Subcutaneous abdominal adipose tissue (tissue), 5 donors: Measurements from ENCODE around the gene ECI2.

Experiments
- H3K27ac ChIP-seq: one replicate; pipeline ENCODE4 v1.7.0; 2013; ENCODE audit warnings: low read depth, mild to moderate bottlenecking, inconsistent platforms, low read length, moderate library complexity
- H3K27me3 ChIP-seq, 5 donors: one replicate each; pipeline ENCODE4 v1.7.0; 2013; ENCODE audit warnings: low read length in 5 of 5, inconsistent platforms in 1 of 5; ENCODE audit not compliant: control insufficient read depth in 5 of 5, insufficient read depth in 4 of 5
- H3K36me3 ChIP-seq, 5 donors: one replicate each; pipeline ENCODE4 v1.7.0; 2013; ENCODE audit warnings: low read length in 5 of 5; ENCODE audit not compliant: control insufficient read depth in 5 of 5, insufficient read depth in 5 of 5
- H3K4me1 ChIP-seq, 5 donors: one replicate each; pipeline ENCODE4 v1.7.0; 2013; ENCODE audit warnings: low read length in 5 of 5, mild to moderate bottlenecking in 3 of 5, moderate library complexity in 1 of 5; ENCODE audit not compliant: control insufficient read depth in 5 of 5, insufficient read depth in 5 of 5
- H3K4me3 ChIP-seq, 5 donors: one replicate each; pipeline ENCODE4 v1.7.0; 2013; ENCODE audit warnings: low read length in 5 of 5, low read depth in 1 of 5
- H3K9ac ChIP-seq, 5 donors: one replicate each; pipeline ENCODE4 v1.7.0; 2013; ENCODE audit warnings: low read length in 5 of 5, mild to moderate bottlenecking in 4 of 5, moderate library complexity in 3 of 5
- H3K9me3 ChIP-seq, 5 donors: one replicate each; pipeline ENCODE4 v1.7.0; 2013; ENCODE audit warnings: low read length in 5 of 5; ENCODE audit not compliant: control insufficient read depth in 5 of 5
- donor health status: healthy.
- donor health status: healthy.
- donor health status: healthy.
- donor health status: healthy.
- donor health status: healthy.

ECI2 gene, protein sequence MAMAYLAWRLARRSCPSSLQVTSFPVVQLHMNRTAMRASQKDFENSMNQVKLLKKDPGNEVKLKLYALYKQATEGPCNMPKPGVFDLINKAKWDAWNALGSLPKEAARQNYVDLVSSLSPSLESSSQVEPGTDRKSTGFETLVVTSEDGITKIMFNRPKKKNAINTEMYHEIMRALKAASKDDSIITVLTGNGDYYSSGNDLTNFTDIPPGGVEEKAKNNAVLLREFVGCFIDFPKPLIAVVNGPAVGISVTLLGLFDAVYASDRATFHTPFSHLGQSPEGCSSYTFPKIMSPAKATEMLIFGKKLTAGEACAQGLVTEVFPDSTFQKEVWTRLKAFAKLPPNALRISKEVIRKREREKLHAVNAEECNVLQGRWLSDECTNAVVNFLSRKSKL

DNA sequence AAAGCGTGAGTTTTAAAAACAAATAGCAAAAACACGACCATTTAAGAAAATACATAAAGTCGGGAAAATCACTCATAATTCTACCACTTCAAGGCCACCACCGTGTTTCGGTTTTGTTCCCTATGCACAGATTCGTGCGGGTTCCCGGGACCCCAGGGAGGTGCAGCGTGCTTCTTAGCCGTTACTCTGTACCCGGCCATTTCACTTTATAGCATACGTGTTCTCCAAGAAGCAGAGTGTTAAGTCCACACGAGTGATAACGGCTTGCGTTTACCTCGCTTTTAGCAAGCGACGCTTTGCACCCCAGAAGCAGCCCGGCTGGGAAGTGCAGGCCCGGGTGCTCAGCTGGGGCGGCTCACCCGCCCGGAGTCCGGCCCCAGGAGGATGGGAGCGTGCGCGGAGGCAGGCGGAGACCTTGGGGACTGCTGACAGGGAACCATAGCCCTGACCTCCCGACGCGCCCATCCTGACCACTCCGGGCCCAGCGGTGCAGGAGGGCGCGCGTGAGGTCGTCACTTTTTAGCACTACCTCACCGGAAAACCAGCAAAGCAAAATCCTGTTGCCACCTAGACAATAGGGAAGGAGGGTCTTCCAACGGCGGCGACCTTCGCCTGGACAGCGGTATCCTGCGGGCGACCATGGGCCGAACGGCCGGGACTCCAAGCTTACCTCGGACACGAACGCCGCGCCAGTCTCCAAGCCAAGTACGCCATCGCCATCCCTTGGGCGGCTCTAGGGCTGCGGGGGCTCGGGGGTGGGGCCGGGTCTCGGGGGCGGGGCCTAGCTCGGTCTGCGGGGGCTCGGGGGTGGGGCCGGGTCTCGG lies at the start of gene ECI2:
TSS of gene ECI2 (minus strand) at position 735 of the 824 bp plus-strand sequence. CDS start at position 720, 15 bp downstream.
- peak within 1 kb of the TSS; percentile 87 to 97 (median 94) for H3K4me3 ChIP-seq
- peak within 1 kb of the TSS; percentile 83 for H3K27ac ChIP-seq
- H3K9ac ChIP-seq = peak within 1 kb of the TSS; percentile 48 to 87 (median 82)
- no peaks in the 10 kb centered on the region for H3K9me3 ChIP-seq
- no peaks in the 10 kb centered on the region for H3K27me3 ChIP-seq
- peaks cover 4 to 26% (median 23%) of the 10 kb centered on the region in 5 donors for H3K4me1 ChIP-seq
- H3K36me3 ChIP-seq = peaks cover 6 to 16% (median 13%) of the 10 kb centered on the region in 5 donors

- H3K9me3 ChIP-seq = peaks cover 0 to 4% (median 0%) of the 10 kb centered on the region in 5 donors
These were observed 45.4 kb upstream of the ECI2 start for GRCh38 chr6:4180652-4181255.

GRCh38 chr6:4179960-4180651 lies 44.7 kb upstream of the ECI2 start:
- H3K27me3 ChIP-seq = no peaks in the 10 kb centered on the region
- peaks cover 0 to 4% (median 0%) of the 10 kb centered on the region in 5 donors for H3K4me1 ChIP-seq
- H3K4me3 ChIP-seq = no peak overlapping the region
- H3K27ac ChIP-seq = no peak overlapping the region
- no peaks in the 10 kb centered on the region for H3K36me3 ChIP-seq
- peaks cover 0 to 2% (median 0%) of the 10 kb centered on the region in 5 donors for H3K9me3 ChIP-seq
- no peak overlapping the region for H3K9ac ChIP-seq

More at GRCh38 chr6:4180652-4181255, 45.4 kb upstream of the ECI2 start:
- no peaks in the 10 kb centered on the region for H3K36me3 ChIP-seq
- no peak overlapping the region for H3K27ac ChIP-seq
- peaks cover 0 to 4% (median 0%) of the 10 kb centered on the region in 5 donors for H3K4me1 ChIP-seq
- H3K27me3 ChIP-seq = no peaks in the 10 kb centered on the region
- no peak overlapping the region for H3K9ac ChIP-seq
- H3K4me3 ChIP-seq = no peak overlapping the region

GRCh38 chr6:4178737-4179333 lies 43.5 kb upstream of the ECI2 start:
- Histone ChIP-seq H3K4me1 (peaks cover 0 to 4% (median 0%) of the 10 kb centered on the region in 5 donors), H3K9ac (no peak overlapping the region), H3K27ac (no peak overlapping the region), H3K27me3 (no peaks in the 10 kb centered on the region), H3K36me3 (no peaks in the 10 kb centered on the region), H3K9me3 (no peaks in the 10 kb centered on the region), H3K4me3 (no peak overlapping the region)

DNA sequence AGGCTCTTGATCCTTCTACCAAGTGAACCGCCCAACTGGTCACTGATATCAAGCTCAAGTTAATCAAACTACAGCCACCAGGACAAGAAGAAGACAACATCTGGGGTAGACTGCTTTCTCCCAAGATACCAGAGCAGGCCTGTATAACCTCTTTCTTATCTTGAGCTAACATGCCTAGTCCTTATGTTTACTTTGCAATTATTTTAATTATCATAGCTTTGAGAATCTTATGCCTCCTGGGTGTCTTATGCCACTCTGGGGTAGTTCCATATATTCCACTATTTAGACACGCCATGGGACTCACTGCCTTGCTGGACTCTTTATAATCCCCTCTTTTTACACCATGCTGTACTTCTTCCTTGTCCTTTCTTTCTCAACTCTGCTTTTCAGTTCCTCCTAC lies 41.5 kb upstream of the ECI2 start:
- Histone ChIP-seq H3K9me3 (no peaks in the 10 kb centered on the region), H3K9ac (no peak overlapping the region), H3K4me1 (peaks cover 0 to 4% (median 0%) of the 10 kb centered on the region in 5 donors), H3K27ac (no peak overlapping the region), H3K27me3 (no peaks in the 10 kb centered on the region), H3K4me3 (no peak overlapping the region), H3K36me3 (no peaks in the 10 kb centered on the region)

- Histone ChIP-seq H3K9me3 (no peaks in the 10 kb centered on the region), H3K27me3 (no peaks in the 10 kb centered on the region), H3K4me3 (no peak overlapping the region), H3K4me1 (no peaks in the 10 kb centered on the region), H3K27ac (no peak overlapping the region), H3K9ac (no peak overlapping the region), H3K36me3 (no peaks in the 10 kb centered on the region)
These were observed 38.7 kb upstream of the ECI2 start for GRCh38 chr6:4174042-4174441.

DNA sequence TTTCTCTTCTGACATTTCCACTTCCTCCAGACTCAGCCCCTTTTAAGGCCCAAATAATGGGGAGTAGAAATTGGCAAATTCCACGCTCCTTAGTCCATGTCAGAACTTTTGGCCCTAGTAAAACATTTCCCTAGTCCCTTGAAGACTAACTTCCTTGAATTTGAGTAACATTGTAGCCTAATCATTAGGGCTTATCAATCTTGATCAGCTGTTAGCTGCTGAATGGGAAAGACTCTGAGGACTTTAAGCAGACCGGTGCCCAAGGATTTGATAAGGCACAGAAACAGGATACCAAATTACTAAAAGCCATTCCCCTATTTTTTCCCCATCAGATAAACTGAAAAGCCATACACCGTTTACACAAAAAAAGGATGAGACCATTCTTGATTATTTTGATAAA lies 37.0 kb upstream of the ECI2 start:
- no peaks in the 10 kb centered on the region for H3K36me3 ChIP-seq
- H3K27me3 ChIP-seq = no peaks in the 10 kb centered on the region
- H3K27ac ChIP-seq = no peak overlapping the region
- peaks cover 0 to 3% (median 0%) of the 10 kb centered on the region in 5 donors for H3K9me3 ChIP-seq
- H3K9ac ChIP-seq = no peak overlapping the region
- no peaks in the 10 kb centered on the region for H3K4me1 ChIP-seq
- no peak overlapping the region for H3K4me3 ChIP-seq

- Histone ChIP-seq H3K9me3 (peaks cover 0 to 3% (median 0%) of the 10 kb centered on the region in 5 donors), H3K4me3 (no peak overlapping the region), H3K27ac (no peak overlapping the region), H3K27me3 (no peaks in the 10 kb centered on the region), H3K9ac (no peak overlapping the region), H3K36me3 (no peaks in the 10 kb centered on the region), H3K4me1 (no peaks in the 10 kb centered on the region)
These were observed 34.9 kb upstream of the ECI2 start for GRCh38 chr6:4170297-4170696.

DNA sequence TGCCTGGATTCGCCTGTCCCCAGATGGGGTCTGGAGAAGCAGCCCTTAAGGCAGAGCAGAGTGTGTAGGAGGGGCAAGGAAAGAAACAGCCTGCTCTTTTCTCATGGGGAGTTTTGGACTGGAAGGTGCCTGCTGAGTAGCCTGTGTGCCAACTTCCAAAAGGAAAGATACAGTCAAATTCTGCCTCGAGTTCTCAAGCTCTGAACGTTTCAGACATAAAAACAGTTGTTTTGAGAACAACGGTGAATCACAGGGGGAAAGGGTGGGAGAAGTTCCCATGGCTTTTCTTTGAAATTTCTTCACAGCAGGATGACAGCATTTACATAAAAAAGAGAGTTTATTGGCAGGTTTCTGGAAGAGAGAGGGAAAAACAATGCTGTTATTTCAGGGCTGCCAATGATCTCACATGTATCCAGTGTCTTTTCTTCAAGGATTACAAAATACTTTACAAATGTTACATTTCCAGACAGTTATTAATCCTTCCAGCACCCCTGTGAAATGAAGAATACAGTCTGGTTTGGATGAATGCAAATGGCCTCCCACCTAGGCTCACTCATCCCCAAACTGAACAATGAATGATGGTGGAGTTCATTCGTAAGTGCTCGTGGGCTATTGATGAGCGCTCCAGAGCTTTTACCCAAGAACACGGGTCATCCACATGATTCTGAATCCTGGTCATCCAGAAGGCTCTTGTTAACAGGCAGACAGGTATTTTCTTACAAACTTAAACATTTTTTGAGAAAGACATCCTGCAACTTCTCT lies 33.8 kb upstream of the ECI2 start:
- Histone ChIP-seq H3K27ac (no peak overlapping the region), H3K4me3 (no peak overlapping the region)

More for the DNA sequence above, 33.8 kb upstream of the ECI2 start:
- Histone ChIP-seq H3K4me1 (no peaks in the 10 kb centered on the region), H3K36me3 (no peaks in the 10 kb centered on the region), H3K27me3 (no peaks in the 10 kb centered on the region), H3K9ac (no peak overlapping the region), H3K9me3 (peaks cover 0 to 3% (median 0%) of the 10 kb centered on the region in 5 donors)
